GM12873 (cell line): ENCODE results near the gene ENTPD3.

ENCODE experiments used
- TF ChIP-seq, protein P1 (sequence below): IDR thresholded peaks from 2 replicates; pipeline ENCODE4 v1.5.1; 2012; ENCODE audit warnings: low read depth, mild to moderate bottlenecking, moderate library complexity, low read length, control low read depth; ENCODE audit not compliant: insufficient read depth; ENCODE audit errors: missing control alignments

Gene ENTPD3

DNA sequence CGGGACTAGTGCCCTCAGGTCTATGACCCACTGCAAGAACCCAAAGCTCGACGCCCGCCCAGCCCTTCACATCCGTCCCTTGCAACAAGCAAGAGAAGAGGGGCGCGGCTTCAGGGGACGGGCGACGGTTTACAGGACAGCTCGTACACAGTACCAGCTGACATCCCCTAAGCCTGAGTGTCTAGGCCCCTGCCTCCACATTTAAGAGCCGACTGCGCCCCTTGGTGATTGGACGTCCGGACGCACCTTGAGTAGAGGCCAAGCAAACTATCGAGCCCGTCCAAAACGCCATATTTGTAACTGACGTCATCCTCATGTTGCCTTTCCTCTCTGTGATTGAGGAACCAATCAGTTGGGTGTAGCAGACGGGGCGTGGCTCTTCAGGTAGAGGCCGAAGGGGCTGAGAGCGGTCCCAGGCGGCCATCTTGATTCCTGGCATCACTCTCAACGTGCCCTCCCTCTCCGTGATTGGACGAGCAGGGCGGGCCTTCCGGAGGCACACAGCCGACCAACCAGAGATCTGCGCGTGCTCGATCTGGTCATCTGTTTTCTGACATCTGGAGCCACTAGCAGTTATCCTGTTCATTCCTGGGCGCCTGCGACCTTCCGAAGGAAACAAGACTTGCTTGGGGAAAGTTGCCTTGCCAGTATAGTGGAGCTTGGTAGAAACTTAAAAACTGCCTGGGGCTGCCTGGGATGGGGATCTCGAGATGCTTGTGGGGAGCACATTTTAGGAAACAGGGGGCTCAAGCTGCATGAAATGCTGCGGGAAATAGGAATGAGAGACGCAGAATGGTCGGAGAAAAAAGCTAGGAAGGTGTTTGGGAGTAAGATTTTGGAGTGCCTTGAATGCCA lies 66.1 kb downstream of the ENTPD3 start:
- TF ChIP-seq, protein P1, sequence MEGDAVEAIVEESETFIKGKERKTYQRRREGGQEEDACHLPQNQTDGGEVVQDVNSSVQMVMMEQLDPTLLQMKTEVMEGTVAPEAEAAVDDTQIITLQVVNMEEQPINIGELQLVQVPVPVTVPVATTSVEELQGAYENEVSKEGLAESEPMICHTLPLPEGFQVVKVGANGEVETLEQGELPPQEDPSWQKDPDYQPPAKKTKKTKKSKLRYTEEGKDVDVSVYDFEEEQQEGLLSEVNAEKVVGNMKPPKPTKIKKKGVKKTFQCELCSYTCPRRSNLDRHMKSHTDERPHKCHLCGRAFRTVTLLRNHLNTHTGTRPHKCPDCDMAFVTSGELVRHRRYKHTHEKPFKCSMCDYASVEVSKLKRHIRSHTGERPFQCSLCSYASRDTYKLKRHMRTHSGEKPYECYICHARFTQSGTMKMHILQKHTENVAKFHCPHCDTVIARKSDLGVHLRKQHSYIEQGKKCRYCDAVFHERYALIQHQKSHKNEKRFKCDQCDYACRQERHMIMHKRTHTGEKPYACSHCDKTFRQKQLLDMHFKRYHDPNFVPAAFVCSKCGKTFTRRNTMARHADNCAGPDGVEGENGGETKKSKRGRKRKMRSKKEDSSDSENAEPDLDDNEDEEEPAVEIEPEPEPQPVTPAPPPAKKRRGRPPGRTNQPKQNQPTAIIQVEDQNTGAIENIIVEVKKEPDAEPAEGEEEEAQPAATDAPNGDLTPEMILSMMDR: no peak

DNA sequence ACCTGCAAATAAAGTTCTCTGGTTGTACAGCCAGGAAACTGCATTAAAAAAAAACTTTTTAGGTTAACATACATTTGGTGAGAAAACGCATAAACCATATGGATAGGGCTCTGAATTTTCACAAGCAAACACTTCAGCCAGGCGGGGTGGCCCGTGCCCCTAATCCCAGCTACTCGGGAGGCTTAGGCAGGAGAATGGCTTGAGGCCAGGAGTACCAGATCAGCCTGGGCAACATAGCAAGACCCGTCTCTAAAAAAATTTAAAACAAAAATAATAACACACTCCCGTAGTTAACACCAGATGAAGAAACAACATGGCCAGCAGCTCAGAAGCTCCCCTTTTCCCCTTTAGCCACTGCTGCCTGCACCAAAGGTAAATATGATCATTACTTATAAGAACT lies 66.9 kb downstream of the ENTPD3 start:
- TF ChIP-seq, protein P1: no peak

DNA sequence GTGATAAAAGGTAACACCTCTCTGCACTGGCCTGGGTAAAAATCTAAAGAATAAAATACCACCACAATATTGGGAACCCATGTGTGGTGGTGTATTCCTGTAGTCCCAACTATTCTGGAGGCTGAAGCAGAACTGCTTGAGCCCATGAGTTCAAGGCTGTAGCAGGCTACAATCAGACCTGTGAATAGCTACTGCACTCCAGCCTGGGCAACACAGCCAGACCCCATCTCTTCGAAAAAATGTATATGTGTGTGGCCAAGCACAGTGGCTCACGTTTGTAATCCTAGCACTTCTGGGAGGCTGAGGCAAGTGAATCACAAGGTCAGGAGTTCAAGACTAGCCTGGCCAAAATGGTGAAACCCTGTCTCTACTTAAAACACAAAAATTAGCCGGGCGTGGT lies 68.3 kb downstream of the ENTPD3 start:
- TF ChIP-seq, protein P1: no peak

DNA sequence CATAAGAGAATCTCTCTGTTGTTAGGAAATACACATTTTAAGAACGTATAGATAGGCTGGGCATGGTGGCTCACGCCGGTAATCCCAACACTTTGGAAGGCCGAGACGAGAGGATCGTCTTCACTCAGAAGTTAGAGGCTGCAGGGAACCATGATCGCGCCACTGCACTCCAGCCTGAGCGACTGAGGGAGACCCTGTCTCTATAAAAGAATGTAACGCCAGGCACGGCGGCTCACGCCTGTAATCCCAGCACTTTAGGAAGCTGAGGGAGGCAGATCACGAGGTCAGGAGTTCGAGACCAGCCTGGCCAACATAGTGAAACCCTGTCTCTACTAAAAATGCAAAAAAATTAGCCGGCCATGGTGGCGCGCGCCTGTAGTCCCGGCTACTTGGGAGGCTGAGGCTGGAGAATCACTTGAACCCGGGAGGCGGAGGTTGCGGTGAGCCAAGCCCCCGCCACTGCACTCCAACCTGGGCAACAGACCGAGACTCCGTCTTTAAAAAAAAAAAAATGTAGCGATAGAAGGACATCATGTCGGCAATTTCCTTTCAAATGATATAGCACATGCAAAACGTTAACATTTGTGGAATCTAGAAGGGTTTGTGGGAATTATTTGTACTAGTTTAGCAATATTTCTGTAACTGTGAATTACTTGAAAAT lies 69.4 kb downstream of the ENTPD3 start:
- TF ChIP-seq, protein P1: no peak

DNA sequence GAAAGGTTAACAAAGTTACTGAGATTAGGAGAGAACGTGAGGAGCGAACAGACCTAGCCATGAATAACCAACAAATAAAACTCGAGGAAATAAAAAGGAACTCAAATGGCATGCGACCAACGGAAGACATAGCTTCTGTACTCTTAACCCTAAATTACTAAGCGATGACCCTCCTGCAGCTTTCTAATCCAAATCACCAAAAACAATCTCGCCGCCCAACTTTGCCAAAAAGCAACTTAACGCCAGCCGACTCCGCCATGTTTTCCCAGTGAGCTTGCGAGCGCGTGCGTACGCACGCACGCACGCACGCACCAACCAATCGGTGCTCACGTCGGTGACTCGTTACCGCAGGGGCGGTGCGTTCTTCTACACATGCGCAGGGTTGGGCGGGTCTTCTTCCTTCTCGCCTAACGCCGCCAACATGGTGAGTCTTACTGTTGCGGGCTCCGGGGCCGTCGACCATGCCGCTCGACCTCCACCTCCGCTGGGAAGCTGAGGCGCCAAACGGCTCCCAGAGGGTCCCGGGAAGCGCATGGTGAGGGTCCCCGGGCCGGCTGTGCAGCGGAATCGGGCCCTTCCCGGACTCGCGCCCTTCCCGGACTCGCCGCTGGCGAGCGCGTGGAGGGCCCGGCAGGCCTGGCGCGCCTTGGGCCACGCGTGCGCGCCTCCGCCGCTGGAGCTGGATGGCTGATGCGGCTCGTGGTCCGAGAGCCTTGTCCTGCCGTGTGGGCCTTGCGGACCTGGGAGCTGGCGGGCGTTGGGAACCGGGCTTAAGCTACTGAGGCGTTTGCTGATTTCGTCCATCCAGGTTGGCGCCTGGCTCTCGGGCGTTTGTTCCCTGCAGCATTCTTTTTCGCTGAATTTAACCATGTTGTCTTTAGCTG lies 70.2 kb downstream of the ENTPD3 start, which contains the start of gene RPL14:
Gene RPL14 (plus strand): TSS at position 400 of the 884 bp plus-strand sequence. CDS start 133 bp downstream, at position 533.
- TF ChIP-seq, protein P1: no peak

DNA sequence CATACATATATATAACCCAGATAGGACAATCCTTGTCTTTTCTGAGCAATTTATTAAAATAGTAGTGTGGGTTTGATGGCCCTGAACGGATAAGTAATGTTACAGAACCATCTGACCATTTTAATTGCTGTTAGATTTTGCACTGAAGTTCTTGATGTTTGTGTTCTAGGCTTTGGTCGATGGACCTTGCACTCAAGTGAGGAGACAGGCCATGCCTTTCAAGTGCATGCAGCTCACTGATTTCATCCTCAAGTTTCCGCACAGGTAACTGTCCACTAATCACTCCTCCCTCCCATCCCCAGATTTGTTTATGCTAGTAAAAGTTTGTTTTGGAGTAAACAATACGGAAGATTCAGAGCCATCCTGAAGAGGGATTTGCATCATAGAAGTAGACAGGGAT lies 71.5 kb downstream of the ENTPD3 start:
- TF ChIP-seq, protein P1: no peak

DNA sequence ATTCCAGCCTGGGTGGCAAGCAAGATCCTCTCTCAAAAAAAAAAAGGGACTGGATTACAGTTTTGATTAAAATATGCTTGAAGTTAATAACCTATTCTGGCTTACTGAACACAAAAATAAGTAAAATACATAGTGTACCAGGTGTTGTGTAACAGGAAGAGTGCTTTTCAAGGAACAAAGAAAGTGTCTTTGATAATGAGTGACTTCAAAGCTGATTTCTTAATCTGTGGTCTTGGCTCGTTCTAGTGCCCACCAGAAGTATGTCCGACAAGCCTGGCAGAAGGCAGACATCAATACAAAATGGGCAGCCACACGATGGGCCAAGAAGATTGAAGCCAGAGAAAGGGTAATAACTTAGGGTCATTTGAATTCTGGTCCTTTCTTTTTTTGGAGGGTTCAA lies 74.2 kb downstream of the ENTPD3 start:
- TF ChIP-seq, protein P1: no peak
